Transverse colon (tissue), 3 donors: ENCODE results near the gene LRP2.

Experiments used
- CTCF ChIP-seq, 5 experiments: fragments of 200-600 bp in 3 of 5; fragments of 450-650 bp in 2 of 5; sonication (generic) in 3 of 5; IDR thresholded peaks; 1 replicate in 2 of 5; 2 replicates in 3 of 5; pipeline ENCODE4 v1.5.1; 2016 to 2017; ENCODE audit warnings: antibody characterized with exemption in 5 of 5, inconsistent platforms in 3 of 5, mild to moderate bottlenecking in 2 of 5, moderate library complexity in 1 of 5
- EP300 ChIP-seq: sonication (generic); formaldehyde crosslinking; IDR thresholded peaks from one replicate; pipeline ENCODE4 v1.6.1; 2017; ENCODE audit warnings: antibody characterized with exemption, low read depth
- POLR2A ChIP-seq: fragments of 450-650 bp; IDR thresholded peaks from one replicate; pipeline ENCODE4 v1.6.1; 2016; ENCODE audit warnings: antibody characterized with exemption, mild to moderate bottlenecking, moderate library complexity

GRCh38 chr2:169345486-169346437, 16.6 kb downstream of the LRP2 start:
- no peak for TF ChIP-seq CTCF (IDR thresholded peaks at IDR 0.05)
- TF ChIP-seq POLR2A, result no peak
- no peak for TF ChIP-seq EP300
